Measurements from ENCODE around the gene IL22RA1.

GRCh38 chr1:24164004-24164403 lies 21.1 kb upstream of the IL22RA1 start:
- TF ChIP-seq, protein P1, sequence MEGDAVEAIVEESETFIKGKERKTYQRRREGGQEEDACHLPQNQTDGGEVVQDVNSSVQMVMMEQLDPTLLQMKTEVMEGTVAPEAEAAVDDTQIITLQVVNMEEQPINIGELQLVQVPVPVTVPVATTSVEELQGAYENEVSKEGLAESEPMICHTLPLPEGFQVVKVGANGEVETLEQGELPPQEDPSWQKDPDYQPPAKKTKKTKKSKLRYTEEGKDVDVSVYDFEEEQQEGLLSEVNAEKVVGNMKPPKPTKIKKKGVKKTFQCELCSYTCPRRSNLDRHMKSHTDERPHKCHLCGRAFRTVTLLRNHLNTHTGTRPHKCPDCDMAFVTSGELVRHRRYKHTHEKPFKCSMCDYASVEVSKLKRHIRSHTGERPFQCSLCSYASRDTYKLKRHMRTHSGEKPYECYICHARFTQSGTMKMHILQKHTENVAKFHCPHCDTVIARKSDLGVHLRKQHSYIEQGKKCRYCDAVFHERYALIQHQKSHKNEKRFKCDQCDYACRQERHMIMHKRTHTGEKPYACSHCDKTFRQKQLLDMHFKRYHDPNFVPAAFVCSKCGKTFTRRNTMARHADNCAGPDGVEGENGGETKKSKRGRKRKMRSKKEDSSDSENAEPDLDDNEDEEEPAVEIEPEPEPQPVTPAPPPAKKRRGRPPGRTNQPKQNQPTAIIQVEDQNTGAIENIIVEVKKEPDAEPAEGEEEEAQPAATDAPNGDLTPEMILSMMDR (IDR thresholded peaks at IDR 0.05 in 2 of 3, conservative IDR thresholded peaks at IDR 0.05 in 1 of 3; ENCODE audit: insufficient read depth in 2 of 3, low read depth in 1 of 3, low read length in 3 of 3), result no peak
- no peak for TF ChIP-seq RBM22 (IDR thresholded peaks at IDR 0.05; ENCODE audit: low read depth, low read length, poor library complexity, severe bottlenecking)
- TF ChIP-seq, protein P2, sequence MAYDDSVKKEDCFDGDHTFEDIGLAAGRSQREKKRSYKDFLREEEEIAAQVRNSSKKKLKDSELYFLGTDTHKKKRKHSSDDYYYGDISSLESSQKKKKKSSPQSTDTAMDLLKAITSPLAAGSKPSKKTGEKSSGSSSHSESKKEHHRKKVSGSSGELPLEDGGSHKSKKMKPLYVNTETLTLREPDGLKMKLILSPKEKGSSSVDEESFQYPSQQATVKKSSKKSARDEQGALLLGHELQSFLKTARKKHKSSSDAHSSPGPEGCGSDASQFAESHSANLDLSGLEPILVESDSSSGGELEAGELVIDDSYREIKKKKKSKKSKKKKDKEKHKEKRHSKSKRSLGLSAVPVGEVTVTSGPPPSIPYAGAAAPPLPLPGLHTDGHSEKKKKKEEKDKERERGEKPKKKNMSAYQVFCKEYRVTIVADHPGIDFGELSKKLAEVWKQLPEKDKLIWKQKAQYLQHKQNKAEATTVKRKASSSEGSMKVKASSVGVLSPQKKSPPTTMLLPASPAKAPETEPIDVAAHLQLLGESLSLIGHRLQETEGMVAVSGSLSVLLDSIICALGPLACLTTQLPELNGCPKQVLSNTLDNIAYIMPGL (CRISPR knock-in tag; IDR thresholded peaks at IDR 0.05), result no peak
- no peak for TF ChIP-seq POLR2A (conservative IDR thresholded peaks at IDR 0.05)
- TF ChIP-seq BACH1 (tag; IDR thresholded peaks at IDR 0.05), result no peak
- TF ChIP-seq MTF1 (CRISPR knock-in tag; IDR thresholded peaks at IDR 0.05; ENCODE audit: borderline replicate concordance), result no peak
- TF ChIP-seq POLR2AphosphoS5 (IDR thresholded peaks at IDR 0.05; ENCODE audit: control insufficient read depth, insufficient read depth, low read depth, low read length), result no peak
- TF ChIP-seq SIN3B (IDR thresholded peaks at IDR 0.05; ENCODE audit: low read depth), result no peak
- no peak for TF ChIP-seq GTF3C2 (IDR thresholded peaks at IDR 0.05; ENCODE audit: borderline replicate concordance, extremely low read depth, insufficient read length)
- no peak for TF ChIP-seq ZNF311 (CRISPR knock-in tag; IDR thresholded peaks at IDR 0.05)
- no peak for TF ChIP-seq SRSF7 (optimal IDR thresholded peaks at IDR 0.05; ENCODE audit: low read depth, low read length)

Data from K562 (cell line).